ENCODE data around the gene MED20.

MED20 gene

DNA sequence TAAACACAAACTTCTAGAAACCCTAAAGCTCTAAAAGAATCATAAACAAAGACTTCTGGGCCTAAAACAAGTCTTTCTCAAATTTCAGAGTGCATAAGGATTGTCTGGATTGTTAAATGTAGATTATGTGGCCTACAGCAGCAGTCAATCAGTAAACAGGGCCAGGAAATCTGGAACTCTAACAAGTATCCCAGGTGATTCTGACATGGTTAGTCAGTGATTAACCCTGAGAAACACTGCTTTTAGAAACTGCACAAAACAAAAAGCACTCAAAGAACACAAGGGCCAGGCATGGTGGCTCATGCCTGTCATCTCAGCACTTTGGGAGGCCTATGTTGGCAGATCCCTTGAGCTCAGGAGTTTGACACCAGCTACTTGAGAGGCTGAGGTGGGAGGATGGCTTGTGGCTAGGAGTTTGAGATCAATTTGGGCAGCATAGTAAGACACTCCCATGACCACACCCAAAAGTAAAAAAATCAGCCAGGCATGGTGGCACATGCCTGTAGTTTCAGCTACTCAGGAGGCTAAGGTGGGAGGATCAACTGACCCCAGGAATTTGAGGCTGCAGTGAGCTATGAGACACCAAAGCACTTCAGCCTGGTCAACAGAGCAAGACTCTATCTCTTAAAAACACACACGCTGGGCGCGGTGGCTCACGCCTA is 5.9 kb downstream of the MED20 start:
- peaks cover 81% of the 10 kb centered on the region for H3K36me3 ChIP-seq

DNA sequence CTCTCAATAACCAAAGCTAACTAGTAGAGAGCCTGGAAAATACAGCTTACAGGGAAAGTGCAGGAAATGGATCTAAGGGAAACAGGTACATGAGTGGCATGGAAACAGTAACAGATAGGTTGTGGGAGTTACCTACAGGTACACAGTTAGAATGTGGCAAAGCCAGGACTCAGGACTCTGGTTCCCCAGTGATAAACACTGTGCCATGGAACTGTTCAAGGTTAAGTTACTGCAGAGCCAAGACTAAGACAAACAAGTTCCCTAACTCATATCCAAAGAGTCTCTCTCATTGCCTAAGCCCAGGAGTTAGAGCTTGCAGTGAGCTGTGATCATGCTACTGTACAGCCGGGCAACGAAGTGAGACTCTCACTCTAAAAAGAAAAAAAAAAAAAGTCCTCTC is 6.6 kb downstream of the MED20 start:
- TF ChIP-seq Cebpa-rat (IDR thresholded peaks at IDR 0.05), result no peak
- H3K36me3 ChIP-seq, result peaks cover 88% of the 10 kb centered on the region
- H3K27ac ChIP-seq, result no peak overlapping the region
- H3K27me3 ChIP-seq, result no peaks in the 10 kb centered on the region
- peak overlapping the region; percentile 4; the same call in 1 of the 2 replicates for H3K4me2 ChIP-seq
- no peaks in the 10 kb centered on the region for H3K9me3 ChIP-seq
- 0 out of 2 replicates have a peak overlapping the region, but pooled peaks have one; percentile 27 for H3K9ac ChIP-seq
- peaks cover 17% of the 10 kb centered on the region for H3K4me1 ChIP-seq
- no peak overlapping the region for H3K4me3 ChIP-seq
- H4K20me1 ChIP-seq, result peaks cover 10% of the 10 kb centered on the region; the same call in 1 of the 2 replicates

More for the DNA sequence above, 5.9 kb downstream of the MED20 start:
- peaks cover 16% of the 10 kb centered on the region; the same call in 1 of the 2 replicates for H4K20me1 ChIP-seq
- H3K4me3 ChIP-seq, result no peak overlapping the region
- no peak for TF ChIP-seq Cebpa-rat (IDR thresholded peaks at IDR 0.05)
- H3K9ac ChIP-seq, result peak overlapping the region; percentile 27; the same call in 1 of the 2 replicates
- peak overlapping the region; percentile 4; the same call in 1 of the 2 replicates for H3K4me2 ChIP-seq
- peaks cover 24% of the 10 kb centered on the region for H3K4me1 ChIP-seq
- H3K27ac ChIP-seq, result 0 out of 2 replicates have a peak overlapping the region, but pooled peaks have one; percentile 3
- no peaks in the 10 kb centered on the region for H3K27me3 ChIP-seq
- no peaks in the 10 kb centered on the region for H3K9me3 ChIP-seq

DNA sequence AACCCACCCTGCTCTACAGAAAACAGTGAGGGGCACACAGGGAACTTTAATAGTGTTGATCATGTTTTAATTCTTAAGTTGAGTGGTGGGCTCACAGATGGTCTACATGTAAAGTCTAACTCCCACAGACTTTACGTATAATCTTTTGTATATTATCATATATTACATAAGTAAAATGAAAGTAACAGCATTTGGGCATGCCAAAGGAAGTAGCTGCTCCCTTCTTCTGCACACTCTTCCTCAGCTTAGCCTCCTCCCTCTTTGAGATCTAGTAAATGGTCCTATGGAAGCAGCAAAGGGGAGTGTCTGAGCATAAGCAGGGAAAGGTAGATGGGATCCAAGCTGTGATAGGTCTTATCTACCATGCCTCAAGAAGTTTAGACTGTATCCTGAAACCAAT is 11.2 kb downstream of the MED20 start:
- H3K27me3 ChIP-seq, result no peaks in the 10 kb centered on the region
- H3K4me1 ChIP-seq, result peaks cover 8% of the 10 kb centered on the region; the same call in 1 of the 2 replicates
- H3K9ac ChIP-seq, result no peak overlapping the region
- no peak overlapping the region for H3K4me3 ChIP-seq
- no peak overlapping the region for H3K4me2 ChIP-seq
- no peak for TF ChIP-seq Cebpa-rat (IDR thresholded peaks at IDR 0.05)
- no peak overlapping the region for H3K27ac ChIP-seq
- H3K36me3 ChIP-seq, result peaks cover 99% of the 10 kb centered on the region
- no peaks in the 10 kb centered on the region for H3K9me3 ChIP-seq
- H4K20me1 ChIP-seq, result peaks cover 10% of the 10 kb centered on the region; the same call in 1 of the 2 replicates

DNA sequence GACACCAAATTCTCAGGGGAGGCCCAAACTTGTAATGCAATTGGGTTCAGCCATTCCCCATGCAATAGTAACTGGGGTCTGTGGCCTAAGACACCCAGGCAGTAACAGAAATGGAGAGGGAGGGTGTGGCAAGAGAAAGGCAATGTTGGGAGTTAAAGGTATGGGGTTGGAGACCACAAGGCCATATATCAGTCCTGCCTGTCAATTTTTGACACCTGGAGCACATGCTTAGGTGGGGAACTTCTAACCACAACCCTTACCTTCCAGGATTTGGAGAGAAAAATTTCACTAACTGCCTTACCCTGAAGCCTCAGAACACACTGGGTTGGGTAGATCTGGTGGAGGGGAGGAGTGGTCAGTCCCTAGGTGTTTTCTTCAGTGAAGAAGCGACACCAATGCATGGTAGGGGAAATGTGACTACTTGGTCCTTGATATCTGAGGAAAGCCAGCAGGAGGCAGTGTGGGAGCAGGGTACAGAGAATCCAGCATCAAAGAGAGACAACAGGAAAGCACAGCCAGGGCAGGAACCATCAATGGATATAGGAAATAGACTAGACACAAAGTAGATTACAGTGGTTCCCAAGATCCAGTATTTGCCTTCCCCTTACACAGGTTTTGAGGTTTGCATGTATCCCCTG is 18.9 kb downstream of the MED20 start:
- Histone ChIP-seq H3K4me1 (peaks cover 11% of the 10 kb centered on the region), H3K27ac (no peak overlapping the region), H3K27me3 (no peaks in the 10 kb centered on the region), H3K9me3 (no peaks in the 10 kb centered on the region), H3K36me3 (peaks cover 83% of the 10 kb centered on the region), H3K4me3 (no peak overlapping the region), H4K20me1 (no peaks in the 10 kb centered on the region), H3K4me2 (no peak overlapping the region), H3K9ac (no peak overlapping the region)
- no peak for TF ChIP-seq Cebpa-rat (IDR thresholded peaks at IDR 0.05)

DNA sequence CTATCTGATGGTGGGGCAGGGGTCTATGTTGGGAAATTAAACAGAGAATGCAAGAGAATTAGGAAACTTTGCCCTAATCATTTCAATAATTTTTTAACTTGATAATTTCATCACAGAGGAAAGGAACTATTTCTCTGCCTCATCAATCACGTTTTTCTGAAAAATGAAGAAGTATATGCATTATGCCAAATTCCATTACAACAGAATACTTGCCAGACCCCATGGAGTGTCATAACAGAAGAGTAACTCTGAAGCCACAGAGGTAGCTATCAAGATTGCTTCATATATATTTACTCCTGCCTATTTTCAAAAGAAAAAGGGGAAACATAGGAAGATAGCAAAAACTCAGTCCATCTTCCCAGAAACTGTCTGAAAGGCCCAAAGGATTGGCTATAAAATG is 20.1 kb downstream of the MED20 start:
- no peak overlapping the region for H3K27ac ChIP-seq
- no peak overlapping the region for H3K4me3 ChIP-seq
- no peak overlapping the region for H3K4me2 ChIP-seq

DNA sequence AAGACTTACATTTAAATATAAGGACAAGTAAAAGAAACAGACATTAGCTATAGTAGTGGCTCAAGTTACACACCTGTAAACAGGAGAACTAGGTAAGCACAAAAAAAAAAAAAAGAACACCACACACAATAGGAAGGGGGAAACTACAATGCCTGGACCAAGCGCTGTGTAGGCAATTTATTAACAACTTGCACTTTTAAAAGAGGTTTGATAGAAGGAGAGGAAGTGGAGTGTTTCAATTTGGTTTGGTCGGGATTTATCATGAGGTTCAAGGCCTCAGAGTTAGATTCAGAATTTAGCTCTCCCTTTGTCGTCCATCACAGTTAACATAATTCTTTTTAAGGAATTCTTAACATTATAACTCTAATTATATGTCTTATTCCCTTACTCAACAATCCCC is 24.7 kb downstream of the MED20 start:
- Histone ChIP-seq H3K9me3 (no peaks in the 10 kb centered on the region), H3K27ac (peak overlapping the region; percentile 93), H3K4me1 (peaks cover 44% of the 10 kb centered on the region), H4K20me1 (peaks cover 32% of the 10 kb centered on the region), H3K27me3 (no peaks in the 10 kb centered on the region), H3K4me3 (peak overlapping the region; percentile 78), H3K9ac (peak overlapping the region; percentile 92), H3K36me3 (peaks cover 31% of the 10 kb centered on the region), H3K4me2 (peak overlapping the region; percentile 84)
- TF ChIP-seq Cebpa-rat (IDR thresholded peaks at IDR 0.05), result no peak

More for the DNA sequence above, 20.1 kb downstream of the MED20 start:
- Histone ChIP-seq H3K36me3 (peaks cover 72% of the 10 kb centered on the region), H3K4me1 (peaks cover 22% of the 10 kb centered on the region), H3K27me3 (no peaks in the 10 kb centered on the region), H3K9me3 (no peaks in the 10 kb centered on the region), H3K9ac (no peak overlapping the region), H4K20me1 (no peaks in the 10 kb centered on the region)
- TF ChIP-seq Cebpa-rat (IDR thresholded peaks at IDR 0.05), result no peak

DNA sequence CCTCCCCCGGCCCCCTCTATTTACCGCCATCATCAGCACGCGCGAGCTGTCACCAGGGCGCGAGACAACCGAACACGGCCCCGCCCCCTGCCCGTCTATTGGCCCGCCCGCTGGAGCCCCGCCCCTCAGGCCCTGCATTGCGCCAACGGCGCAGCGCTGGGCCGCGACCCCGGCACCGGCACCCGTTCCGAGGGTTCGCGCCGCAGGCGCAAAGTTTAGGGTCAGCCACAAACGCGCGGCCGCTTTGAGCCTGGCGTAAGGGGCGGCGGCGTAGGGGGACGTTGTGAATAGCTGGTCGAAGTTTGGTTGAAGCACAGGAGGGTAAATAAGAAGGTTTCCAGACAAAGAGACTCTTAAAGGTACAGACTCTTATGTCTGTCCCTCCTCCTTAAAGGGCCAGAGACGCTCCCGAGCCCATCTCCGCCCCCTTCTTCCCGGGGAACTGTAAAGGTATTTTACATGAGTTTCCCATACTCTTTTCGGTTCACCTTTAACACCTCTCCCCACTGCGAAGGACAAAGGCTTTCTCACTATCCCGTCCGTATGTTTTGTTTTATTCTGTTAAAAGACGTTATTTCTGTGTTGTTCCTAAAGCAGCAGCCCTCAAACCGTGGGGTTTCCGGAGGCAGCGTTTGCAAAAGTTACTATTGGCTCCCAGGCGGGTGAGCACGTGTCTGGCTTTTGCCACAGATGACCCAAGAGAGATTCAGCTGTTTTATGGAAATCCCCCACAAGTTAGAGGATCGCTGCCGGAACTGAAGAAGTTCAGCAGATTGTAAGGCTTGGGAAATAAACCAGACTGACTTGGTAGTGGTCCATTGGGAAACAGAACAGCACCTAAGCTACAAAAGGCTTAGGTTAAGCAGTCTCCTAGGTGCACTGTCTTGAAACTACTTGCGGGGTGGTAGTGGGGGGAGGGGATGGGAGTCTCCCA is 25.4 kb downstream of the MED20 start, which contains the start of gene USP49:
Gene USP49, minus strand, starts transcription at position 76 of the 934 bp plus-strand sequence. CDS start 88,392 bp downstream, outside the sequence.
- no peaks in the 10 kb centered on the region for H3K9me3 ChIP-seq
- peak within 1 kb of the TSS; percentile 78 for H3K4me3 ChIP-seq
- H4K20me1 ChIP-seq, result peaks cover 39% of the 10 kb centered on the region
- peaks cover 31% of the 10 kb centered on the region for H3K36me3 ChIP-seq
- H3K4me2 ChIP-seq, result peak within 1 kb of the TSS; percentile 98
- H3K4me1 ChIP-seq, result peaks cover 49% of the 10 kb centered on the region
- peak within 1 kb of the TSS; percentile 93 for H3K27ac ChIP-seq
- peak within 1 kb of the TSS; percentile 92 for H3K9ac ChIP-seq
- no peak for TF ChIP-seq Cebpa-rat (IDR thresholded peaks at IDR 0.05)
- H3K27me3 ChIP-seq, result no peaks in the 10 kb centered on the region

DNA sequence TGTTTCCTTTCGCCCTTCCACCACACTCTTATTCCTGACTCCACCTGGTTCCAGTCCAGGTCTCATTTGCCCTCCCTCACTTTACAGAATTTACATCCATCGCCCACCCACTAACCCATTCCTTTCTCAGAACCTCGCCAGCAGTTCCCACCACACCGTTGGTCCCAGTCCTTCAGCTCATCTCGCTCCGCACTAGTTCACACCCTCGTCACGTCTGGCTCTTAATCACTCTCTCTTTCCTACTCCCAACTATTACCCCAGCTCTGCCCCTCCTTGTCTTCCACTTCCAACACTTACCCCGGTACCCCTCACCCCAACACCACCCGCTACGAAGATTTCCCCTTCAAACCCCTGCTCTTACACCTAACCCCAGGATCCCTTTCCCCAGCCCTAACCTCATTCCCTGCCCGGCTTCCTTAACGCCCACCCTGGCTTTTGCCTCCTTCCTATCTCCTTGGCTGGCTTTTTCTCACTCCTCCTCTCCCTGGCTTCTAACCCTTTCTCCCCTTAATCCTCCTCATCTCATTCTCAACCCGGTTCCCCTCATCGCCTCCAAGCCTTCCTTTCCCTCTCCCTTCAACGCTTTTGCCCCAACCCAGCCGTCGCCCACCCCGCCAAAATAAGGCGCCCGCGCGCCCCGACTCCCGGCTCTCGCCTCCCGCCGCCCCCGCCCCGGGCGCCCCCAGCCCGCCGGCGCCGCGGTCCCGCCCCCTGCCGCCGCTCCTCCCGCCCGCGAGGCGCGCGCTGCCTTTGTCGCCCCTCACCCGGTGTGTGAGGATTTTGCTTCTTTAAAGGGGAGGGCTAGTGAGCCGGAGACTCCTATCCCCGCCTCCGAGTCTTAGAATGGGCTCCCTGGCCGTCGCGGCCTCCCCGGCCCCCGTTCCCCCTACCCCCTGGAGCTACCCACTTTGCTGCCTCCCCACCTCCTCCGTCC is 26.3 kb downstream of the MED20 start:
- no peak for TF ChIP-seq Cebpa-rat (IDR thresholded peaks at IDR 0.05)
- Histone ChIP-seq H3K9me3 (no peaks in the 10 kb centered on the region), H3K27ac (peak overlapping the region; percentile 82), H3K4me2 (peak overlapping the region; percentile 98), H3K27me3 (no peaks in the 10 kb centered on the region), H3K4me1 (peaks cover 49% of the 10 kb centered on the region), H3K9ac (peak overlapping the region; percentile 92), H4K20me1 (peaks cover 45% of the 10 kb centered on the region), H3K36me3 (peaks cover 29% of the 10 kb centered on the region), H3K4me3 (peak overlapping the region; percentile 78)
